ENCODE results near the gene C8B.

C8B gene

GRCh38 chr1:56938646-56939045 lies 27.2 kb downstream of the C8B start:
- TF ChIP-seq TAF1 (IDR thresholded peaks at IDR 0.05; ENCODE audit: borderline replicate concordance, insufficient read depth, low read length): no peak
- TF ChIP-seq POLR2AphosphoS5 (IDR thresholded peaks at IDR 0.05; ENCODE audit: low read depth, low read length): no peak
- no peak for TF ChIP-seq FOXP2 (optimal IDR thresholded peaks at IDR 0.05; ENCODE audit: borderline replicate concordance, extremely low read depth, extremely low read length, insufficient read depth)
- no peak for TF ChIP-seq REST (IDR thresholded peaks at IDR 0.05; ENCODE audit: insufficient read depth in 1 of 2, low read depth in 2 of 2, low read length in 2 of 2)
- no peak for TF ChIP-seq SIN3A (IDR thresholded peaks at IDR 0.05; ENCODE audit: borderline replicate concordance, insufficient read depth, low read length)

- TF ChIP-seq REST (IDR thresholded peaks at IDR 0.05; ENCODE audit: insufficient read depth in 1 of 2, low read depth in 2 of 2, low read length in 2 of 2) (no peak), FOXP2 (optimal IDR thresholded peaks at IDR 0.05; ENCODE audit: borderline replicate concordance, extremely low read depth, extremely low read length, insufficient read depth) (no peak), TAF1 (IDR thresholded peaks at IDR 0.05; ENCODE audit: borderline replicate concordance, insufficient read depth, low read length) (no peak)
Measured at GRCh38 chr1:56934430-56935060, 31.3 kb downstream of the C8B start.

- TF ChIP-seq REST (IDR thresholded peaks at IDR 0.05; ENCODE audit: insufficient read depth in 1 of 2, low read depth in 2 of 2, low read length in 2 of 2): no peak
- TF ChIP-seq POLR2AphosphoS5 (IDR thresholded peaks at IDR 0.05; ENCODE audit: low read depth, low read length): no peak
- TF ChIP-seq SIN3A (IDR thresholded peaks at IDR 0.05; ENCODE audit: borderline replicate concordance, insufficient read depth, low read length): no peak
- TF ChIP-seq FOXP2 (optimal IDR thresholded peaks at IDR 0.05; ENCODE audit: borderline replicate concordance, extremely low read depth, extremely low read length, insufficient read depth): no peak
- TF ChIP-seq TAF1 (IDR thresholded peaks at IDR 0.05; ENCODE audit: borderline replicate concordance, insufficient read depth, low read length): no peak
Measured at GRCh38 chr1:56933606-56934005, 32.2 kb downstream of the C8B start.

GRCh38 chr1:56933161-56933560 lies 32.7 kb downstream of the C8B start:
- TF ChIP-seq POLR2AphosphoS5 (IDR thresholded peaks at IDR 0.05; ENCODE audit: low read depth, low read length): no peak
- TF ChIP-seq TAF1 (IDR thresholded peaks at IDR 0.05; ENCODE audit: borderline replicate concordance, insufficient read depth, low read length): no peak
- TF ChIP-seq FOXP2 (optimal IDR thresholded peaks at IDR 0.05; ENCODE audit: borderline replicate concordance, extremely low read depth, extremely low read length, insufficient read depth): no peak
- no peak for TF ChIP-seq REST (IDR thresholded peaks at IDR 0.05; ENCODE audit: insufficient read depth in 1 of 2, low read depth in 2 of 2, low read length in 2 of 2)
- TF ChIP-seq SIN3A (IDR thresholded peaks at IDR 0.05; ENCODE audit: borderline replicate concordance, insufficient read depth, low read length): no peak

- TF ChIP-seq POLR2AphosphoS5 (IDR thresholded peaks at IDR 0.05; ENCODE audit: low read depth, low read length): no peak
- no peak for TF ChIP-seq TAF1 (IDR thresholded peaks at IDR 0.05; ENCODE audit: borderline replicate concordance, insufficient read depth, low read length)
Measured at GRCh38 chr1:56931686-56932085, 34.1 kb downstream of the C8B start.
